Stimulated activated CD4-positive, alpha-beta T cell treated with anti-CD3 and anti-CD28 coated beads, TNF-alpha, amount 100 ng/mL, for 4 hours (primary cell): ENCODE results near the gene TCF19.
"Not testable (repeated sequence)": the region's sequence is repeated elsewhere in the genome, so short reads cannot be mapped to it uniquely, and the experiment has no call there.

ENCODE experiments used
- DNase-seq, 3 experiments: peaks; one replicate each; pipeline ENCODE4 v3.0.0-alpha.2; 2020; ENCODE audit warnings: low read depth in 3 of 3

The TCF19 gene

DNA sequence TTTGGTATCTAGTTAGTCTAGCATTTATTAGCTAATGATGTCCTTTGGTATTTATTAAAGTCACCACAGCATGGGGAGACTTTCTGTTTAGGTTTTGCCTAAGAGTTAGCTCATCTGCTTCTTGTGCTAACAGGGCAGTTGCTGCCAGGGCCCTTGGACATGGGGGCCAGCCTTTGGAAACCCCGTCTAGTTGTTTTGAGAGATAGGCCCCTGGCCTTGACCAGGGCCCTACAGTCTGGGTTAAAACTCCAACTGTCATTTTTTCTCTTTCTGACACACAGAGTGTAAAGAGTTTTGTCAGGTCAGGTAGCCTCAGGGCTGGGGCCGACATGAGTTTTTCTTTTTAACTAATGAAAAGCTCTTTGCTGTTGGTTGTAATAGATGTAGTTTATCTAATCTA lies 24.9 kb downstream of the TCF19 start:
- not testable (repeated sequence) for DNase-seq

GRCh38 chr6:31183859-31184258 lies 25.5 kb downstream of the TCF19 start:
- not testable (repeated sequence) for DNase-seq

- not testable (repeated sequence) for DNase-seq
Measured at GRCh38 chr6:31185695-31186051, 27.3 kb downstream of the TCF19 start.

- no peak for DNase-seq
Measured at GRCh38 chr6:31186052-31186734, 27.8 kb downstream of the TCF19 start.

DNA sequence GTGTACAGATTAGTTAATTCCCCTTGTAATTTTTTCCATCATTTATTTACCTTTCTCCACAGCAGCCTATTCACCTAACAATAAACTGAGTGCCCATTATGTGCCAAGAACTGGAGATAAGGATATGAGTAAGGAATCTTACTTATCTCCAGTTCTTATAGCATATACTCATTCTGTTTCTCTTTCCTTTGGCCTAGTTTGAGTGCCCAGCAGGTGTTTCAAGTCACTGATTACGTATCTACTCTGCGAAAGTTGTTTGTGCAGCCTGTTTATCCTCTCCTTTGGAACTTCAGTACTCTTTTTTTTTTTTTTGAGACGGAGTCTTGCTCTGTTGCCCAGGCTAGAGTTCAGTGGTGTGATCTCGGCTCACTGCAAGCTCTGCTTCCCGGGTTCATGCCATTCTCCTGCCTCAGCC lies 29.4 kb downstream of the TCF19 start:
- DNase-seq: no peak

- DNase-seq: not testable (repeated sequence)
Measured at GRCh38 chr6:31189223-31189622, 30.8 kb downstream of the TCF19 start.

DNA sequence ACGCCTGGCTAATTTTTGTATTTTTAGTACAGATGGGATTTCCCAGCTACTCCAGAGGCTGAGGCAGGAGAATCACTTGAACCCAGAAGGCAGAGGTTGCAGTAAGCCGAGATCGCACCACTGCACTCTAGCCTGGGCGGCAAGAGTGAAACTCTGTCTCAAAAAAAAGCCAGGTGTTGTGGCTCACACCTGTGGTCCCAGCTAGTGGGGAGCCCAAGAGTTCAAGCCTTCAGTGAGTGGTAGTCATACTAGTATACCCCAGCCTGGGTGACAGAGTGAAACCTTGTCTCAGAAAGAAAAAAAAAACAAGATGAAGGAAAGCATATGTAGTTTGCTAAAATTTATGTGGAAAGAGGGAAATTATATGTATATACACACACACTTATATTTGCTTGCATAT lies 32.1 kb downstream of the TCF19 start:
- DNase-seq: no peak

DNA sequence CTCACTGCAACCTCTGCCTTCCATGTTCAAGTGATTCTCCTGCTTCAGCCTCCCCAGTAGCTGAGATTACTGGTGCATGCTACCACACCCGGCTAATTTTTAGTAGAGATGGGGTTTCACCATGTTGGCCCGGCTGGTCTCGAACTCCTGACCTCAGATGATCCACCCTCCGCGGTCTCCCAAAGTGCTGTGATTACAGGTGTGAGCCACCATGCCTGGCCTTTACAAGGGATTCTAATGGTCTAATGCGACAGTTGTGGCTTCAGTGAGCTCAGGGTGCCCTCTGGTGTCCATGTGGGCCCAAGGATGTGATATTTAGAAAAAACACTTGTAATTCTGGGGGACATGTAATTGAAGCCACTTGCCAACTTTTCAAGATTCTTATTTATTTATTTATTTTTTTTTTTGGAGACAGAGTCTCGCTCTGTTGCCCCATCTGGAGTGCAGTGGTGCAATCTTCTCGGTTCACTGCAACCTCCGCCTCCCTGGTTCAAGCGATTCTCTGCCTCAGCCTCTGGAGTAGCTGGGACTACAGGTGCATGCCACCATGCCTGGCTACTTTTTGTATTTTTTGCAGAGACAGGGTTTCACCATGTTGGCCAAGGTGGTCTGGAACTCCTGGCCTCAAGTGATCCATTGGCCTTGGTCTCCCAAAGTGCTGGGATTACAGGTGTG lies 34.2 kb downstream of the TCF19 start:
- DNase-seq: peak in 1 of 3 experiments; percentile 30

DNA sequence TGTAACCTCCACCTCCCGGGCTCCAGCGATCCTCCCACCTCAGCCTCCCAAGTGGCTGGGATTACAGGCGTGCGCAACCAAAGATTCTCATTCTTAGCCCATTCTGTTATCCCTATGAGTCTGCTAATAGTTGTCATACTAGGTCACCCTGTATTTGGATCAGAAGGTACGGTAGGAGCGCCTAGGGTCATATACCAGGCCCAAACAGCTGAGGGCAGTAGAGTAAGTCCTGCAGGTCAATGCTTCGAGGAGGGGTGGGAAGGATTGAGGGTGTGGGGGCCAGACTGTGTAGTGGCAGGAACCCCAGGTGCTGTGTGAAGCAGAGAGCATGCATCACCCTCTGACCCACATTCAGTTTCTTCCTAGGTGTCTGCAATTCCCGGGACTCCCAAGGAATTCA lies 34.8 kb downstream of the TCF19 start:
- no peak for DNase-seq

- no peak for DNase-seq
Measured at GRCh38 chr6:31194061-31194834, 35.9 kb downstream of the TCF19 start.

DNA sequence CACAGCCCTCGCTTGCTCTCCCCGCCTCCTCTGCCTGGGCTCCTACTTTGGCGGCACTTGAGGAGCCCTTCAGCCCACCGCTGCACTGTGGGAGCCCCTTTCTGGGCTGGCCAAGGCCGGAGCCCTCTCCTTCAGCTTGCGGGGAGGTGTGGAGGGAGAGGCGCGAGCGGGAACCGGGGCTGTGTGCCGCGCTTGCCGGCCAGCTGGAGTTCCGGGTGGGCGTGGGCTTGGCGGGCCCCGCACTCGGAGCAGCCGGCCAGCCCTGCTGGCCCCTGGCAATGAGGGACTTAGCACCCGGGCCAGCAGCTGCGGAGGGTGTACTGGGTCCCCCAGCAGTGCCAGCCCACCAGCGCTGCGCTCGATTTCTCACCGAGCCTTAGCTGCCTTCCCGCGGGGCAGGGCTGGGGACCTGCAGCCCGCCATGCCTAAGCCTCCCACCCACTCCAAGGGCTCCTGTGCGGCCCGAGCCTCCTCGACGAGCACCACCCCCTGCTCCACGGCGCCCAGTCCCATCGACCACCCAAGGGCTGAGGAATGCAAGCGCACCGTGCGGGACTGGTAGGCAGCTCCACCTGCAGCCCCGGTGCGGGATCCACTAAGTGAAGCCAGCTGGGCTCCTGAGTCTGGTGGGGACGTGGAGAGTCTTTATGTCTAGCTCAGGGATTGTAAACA lies 37.1 kb downstream of the TCF19 start:
- DNase-seq: not testable (repeated sequence)

DNA sequence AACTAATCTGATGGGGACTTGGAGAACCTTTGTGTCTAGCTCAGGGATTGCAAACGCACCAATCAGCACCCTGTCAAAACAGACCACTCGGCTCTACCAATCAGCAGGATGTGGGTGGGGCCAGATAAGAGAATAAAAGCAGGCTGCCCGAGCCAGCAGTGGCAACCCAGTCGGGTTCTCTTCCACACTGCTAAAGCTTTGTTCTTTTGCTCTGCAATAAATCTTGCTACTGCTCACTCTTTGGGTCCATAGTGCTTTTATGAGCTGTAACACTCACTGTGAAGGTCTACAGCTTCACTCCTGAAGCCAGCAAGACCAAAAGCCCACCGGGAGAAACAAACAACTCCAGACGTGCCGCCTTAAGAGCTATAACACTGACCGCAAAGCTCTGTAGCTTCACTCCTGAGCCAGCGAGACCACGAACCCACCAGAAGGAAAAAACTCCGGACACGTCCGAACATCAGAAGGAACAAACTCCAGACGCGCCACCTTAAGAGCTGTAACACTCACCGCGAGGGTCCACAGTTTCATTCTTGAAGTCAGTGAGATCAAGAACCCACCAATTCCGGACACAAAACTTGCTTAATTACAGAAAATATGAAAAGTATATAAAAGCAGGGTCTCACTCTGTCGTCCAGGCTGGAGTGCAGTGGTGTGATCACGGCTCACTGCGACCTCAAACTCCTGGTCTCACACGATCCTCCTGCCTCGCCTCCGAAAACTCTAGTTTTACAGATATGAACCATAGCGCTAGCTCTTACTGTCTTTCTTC lies 38.0 kb downstream of the TCF19 start:
- not testable (repeated sequence) for DNase-seq

DNA sequence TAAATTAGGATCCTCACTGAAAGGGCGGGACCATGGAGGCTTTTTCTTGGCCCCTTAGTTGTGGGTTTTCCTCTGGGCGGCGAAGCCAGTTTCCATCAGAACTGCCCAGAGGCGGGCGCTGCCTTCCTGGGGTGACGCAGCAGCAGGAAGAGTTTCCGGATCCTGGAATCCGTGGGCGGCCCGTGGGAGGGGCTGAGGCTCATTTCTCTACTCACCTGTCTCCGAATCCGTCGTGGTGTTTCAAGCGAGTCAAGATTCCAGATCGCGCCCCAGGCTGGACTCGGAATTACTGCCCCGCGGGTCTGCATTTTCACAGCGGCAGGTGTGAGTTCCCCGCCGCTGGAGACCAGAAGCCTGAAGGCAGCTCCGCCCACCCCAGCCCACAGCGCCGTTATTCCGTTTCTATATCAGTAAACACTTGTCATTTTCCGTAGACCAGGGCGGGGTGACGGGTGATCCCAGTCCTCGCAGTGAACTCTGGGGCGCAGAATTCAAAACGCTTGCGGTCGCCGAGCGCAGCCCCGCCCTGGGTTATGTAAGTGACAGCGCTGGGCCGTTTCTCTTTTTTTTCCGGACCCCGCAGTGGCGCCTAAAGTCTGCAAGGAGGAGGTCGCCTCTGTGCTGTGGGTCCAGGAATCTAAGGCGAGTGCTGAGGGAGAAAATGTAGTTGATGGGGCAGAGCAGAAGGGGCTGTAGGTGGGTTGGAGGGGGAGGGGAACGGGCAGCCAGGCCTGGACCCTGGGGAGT lies 39.3 kb downstream of the TCF19 start:
- DNase-seq: peak; percentile 70 to 92 (median 83)

- not testable (repeated sequence) for DNase-seq
Measured at GRCh38 chr6:31199105-31199452, 40.7 kb downstream of the TCF19 start.

GRCh38 chr6:31202259-31203166 lies 44.1 kb downstream of the TCF19 start:
- no peak for DNase-seq

DNA sequence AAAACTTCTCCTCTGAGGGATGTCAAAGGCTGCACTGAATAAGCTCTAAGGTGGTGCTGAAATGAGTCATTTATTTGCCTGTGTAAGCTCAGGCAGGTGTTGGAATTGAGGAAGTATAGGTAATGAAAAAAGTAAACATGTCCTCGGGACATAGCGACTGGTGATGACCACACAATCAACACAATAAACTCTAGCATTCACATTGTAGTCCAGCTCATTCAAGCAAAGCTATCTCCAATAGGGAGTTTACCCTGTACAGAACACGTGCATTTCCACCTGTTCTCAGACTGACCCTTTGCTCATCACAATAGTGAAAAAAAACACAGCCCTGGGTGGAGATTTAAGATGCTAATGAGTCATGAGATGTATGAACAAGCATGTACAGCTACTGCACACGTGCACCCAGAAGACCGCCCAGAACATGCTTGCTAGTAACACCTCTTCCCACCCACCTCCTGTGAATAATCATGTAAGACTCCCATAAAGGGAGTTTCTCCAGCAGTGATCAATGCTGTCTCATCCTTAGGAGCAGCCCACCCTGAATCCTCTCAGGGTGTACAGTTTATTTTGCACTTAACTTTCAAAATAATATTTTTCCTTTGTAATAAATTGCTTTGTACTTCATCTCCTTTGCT lies 45.1 kb downstream of the TCF19 start:
- peak in 1 of 3 experiments; percentile 60 for DNase-seq

DNA sequence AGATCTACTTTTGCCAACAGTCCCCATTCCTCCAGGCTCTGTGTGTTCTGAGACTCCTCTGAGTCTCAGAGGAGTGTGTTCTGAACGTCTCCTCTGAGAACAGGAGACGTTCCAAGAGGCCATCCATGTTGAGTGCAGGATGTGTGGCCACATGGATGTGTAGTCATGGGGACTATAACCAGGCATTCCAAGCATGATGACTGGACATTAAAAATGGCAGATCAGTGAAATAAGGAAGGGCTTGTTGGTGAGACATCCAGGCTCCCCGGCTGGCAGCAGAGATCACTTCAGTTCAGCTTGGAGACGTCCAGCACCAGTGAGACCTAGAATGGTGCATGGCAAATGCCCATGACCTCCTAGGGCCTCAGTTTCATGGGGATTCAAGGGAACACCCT lies 46.4 kb downstream of the TCF19 start:
- DNase-seq: no peak

- DNase-seq: no peak
Measured at GRCh38 chr6:31205638-31206037, 47.2 kb downstream of the TCF19 start.

DNA sequence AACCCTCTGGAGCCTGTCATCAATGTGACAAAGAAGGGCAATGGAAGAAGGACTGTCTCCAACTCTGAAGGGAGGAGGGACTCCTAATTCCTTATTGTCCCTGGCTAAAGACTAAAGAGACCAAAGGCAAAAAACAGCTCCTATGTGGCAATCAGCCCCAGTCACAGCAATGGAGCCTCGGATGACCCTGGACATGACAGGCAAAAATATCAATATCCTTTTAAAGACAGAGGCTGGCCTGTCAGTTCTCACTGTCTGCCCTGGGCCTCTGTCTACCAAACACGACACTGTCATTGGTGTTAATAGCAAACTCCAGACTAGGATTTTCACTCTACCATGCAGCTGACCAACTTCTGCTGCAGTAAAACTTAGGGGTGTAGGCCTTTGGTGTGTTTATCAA lies 50.1 kb downstream of the TCF19 start:
- DNase-seq: no peak
